WTC11 (cell line): ENCODE results near the gene LENG1.

Source experiments
- CDX4 ChIP-seq: fragments of 250-450 bp; sonication (Bioruptor Pico); IDR thresholded peaks from 2 replicates; pipeline ENCODE4 v1.9.0; 2021; ENCODE audit warnings: moderate library complexity, mild to moderate bottlenecking, inconsistent platforms, borderline replicate concordance
- CTCF ChIP-seq: fragments of 200-600 bp; IDR thresholded peaks from 2 replicates; pipeline ENCODE4 v1.8.0; 2022; ENCODE audit warnings: antibody characterized with exemption
- FOXP1 ChIP-seq: sonication (generic); formaldehyde crosslinking; IDR thresholded peaks from 2 replicates; pipeline ENCODE4 v1.8.0; 2022; ENCODE audit warnings: missing genetic modification reagents, mild to moderate bottlenecking, moderate library complexity, borderline replicate concordance
- JUN ChIP-seq: sonication (generic); formaldehyde crosslinking; IDR thresholded peaks from 2 replicates; pipeline ENCODE4 v1.8.0; 2023; ENCODE audit warnings: mild to moderate bottlenecking, missing genetic modification reagents
- MAX ChIP-seq: sonication (generic); formaldehyde crosslinking; IDR thresholded peaks from 2 replicates; pipeline ENCODE4 v1.8.0; 2022; ENCODE audit warnings: mild to moderate bottlenecking, missing genetic modification reagents
- MYBL2 ChIP-seq: sonication (generic); formaldehyde crosslinking; IDR thresholded peaks from 2 replicates; pipeline ENCODE4 v1.8.1; 2023; ENCODE audit warnings: mild to moderate bottlenecking, moderate library complexity, missing genetic modification reagents
- NR2C2 ChIP-seq: sonication (generic); formaldehyde crosslinking; IDR thresholded peaks from 2 replicates; pipeline ENCODE4 v1.8.0; 2022; ENCODE audit warnings: mild to moderate bottlenecking, missing genetic modification reagents

- TF ChIP-seq CTCF (no peak), CDX4 (CRISPR knock-in tag) (no peak), FOXP1 (CRISPR knock-in tag) (no peak), JUN (no peak), MAX (CRISPR knock-in tag) (no peak), MYBL2 (CRISPR knock-in tag) (no peak), NR2C2 (CRISPR knock-in tag) (no peak)
Observed at GRCh38 chr19:54204767-54205468, 45.4 kb upstream of the LENG1 start.
